ENCODE measurements around the gene TSC22D4.

Gene TSC22D4

GRCh38 chr7:100426516-100426915 is 52.5 kb downstream of the TSC22D4 start:
- DNase-seq = no peak

- DNase-seq = no peak
These were observed 53.7 kb downstream of the TSC22D4 start for GRCh38 chr7:100425347-100425746.

- DNase-seq = no peak
These were observed 55.7 kb downstream of the TSC22D4 start for GRCh38 chr7:100423315-100423714.

GRCh38 chr7:100419660-100420226 is 59.3 kb downstream of the TSC22D4 start:
- DNase-seq = no peak

GRCh38 chr7:100418930-100419659 is 59.9 kb downstream of the TSC22D4 start:
- no peak for DNase-seq

All from CD4-positive, alpha-beta T cell treated with Interleukin-1 beta for 1 hour (primary cell).